TTC549 (cell line): ENCODE results near the gene CEP295NL.
"Not testable (repeated sequence)": the region's sequence is repeated elsewhere in the genome, so short reads cannot be mapped to it uniquely, and the experiment has no call there.

Source experiments
- FAIRE-seq: peaks from 2 replicates; lab custom pipeline; 2012; peaks lifted over from hg19 to GRCh38; lab: Jason Lieb, UNC

The CEP295NL gene

GRCh38 chr17:78929908-78930775 is 27.1 kb upstream of the CEP295NL start:
- FAIRE-seq: no peak

GRCh38 chr17:78925662-78926555 is 22.9 kb upstream of the CEP295NL start:
- FAIRE-seq: no peak

- FAIRE-seq: no peak
Observed at GRCh38 chr17:78925234-78925633, 22.2 kb upstream of the CEP295NL start, which contains the start of gene TIMP2. Gene TIMP2, minus strand, starts transcription at chr17:78925387. Its CDS starts 299 bp downstream, at chr17:78925088.

DNA sequence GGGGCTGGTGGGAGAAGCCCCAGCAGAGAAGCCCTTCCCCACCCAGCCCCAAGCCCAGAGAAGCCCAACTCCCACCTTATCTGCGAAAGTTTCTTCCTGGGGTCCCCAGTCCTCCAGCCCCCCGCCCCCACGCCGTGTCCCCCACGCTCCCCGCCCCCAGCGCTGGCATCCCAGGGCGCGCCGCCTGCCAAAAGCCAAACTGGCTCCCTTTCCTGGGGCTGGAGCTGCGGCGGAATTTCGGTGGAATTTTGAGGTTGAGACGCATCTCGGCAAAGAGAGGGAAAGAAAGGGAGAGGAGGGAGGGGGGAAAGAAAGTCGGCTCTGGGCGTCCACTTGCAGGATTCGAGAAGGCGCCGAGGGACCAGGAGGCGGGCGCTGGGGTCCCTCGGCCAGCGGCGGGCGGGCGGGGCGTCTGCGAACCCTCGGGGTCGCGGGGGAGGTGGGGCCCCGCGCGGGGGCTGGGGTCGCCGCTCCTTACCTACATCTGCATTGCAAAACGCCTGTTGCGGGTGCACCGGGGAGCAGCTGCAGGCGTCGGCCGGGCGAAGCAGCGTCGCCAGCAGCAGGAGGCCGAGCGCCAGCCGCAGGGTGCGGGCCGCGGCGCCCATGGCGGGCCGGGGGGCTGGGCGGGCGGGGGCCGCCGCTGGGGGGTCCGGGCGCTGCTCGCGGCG is 21.6 kb upstream of the CEP295NL start:
- FAIRE-seq: no peak

DNA sequence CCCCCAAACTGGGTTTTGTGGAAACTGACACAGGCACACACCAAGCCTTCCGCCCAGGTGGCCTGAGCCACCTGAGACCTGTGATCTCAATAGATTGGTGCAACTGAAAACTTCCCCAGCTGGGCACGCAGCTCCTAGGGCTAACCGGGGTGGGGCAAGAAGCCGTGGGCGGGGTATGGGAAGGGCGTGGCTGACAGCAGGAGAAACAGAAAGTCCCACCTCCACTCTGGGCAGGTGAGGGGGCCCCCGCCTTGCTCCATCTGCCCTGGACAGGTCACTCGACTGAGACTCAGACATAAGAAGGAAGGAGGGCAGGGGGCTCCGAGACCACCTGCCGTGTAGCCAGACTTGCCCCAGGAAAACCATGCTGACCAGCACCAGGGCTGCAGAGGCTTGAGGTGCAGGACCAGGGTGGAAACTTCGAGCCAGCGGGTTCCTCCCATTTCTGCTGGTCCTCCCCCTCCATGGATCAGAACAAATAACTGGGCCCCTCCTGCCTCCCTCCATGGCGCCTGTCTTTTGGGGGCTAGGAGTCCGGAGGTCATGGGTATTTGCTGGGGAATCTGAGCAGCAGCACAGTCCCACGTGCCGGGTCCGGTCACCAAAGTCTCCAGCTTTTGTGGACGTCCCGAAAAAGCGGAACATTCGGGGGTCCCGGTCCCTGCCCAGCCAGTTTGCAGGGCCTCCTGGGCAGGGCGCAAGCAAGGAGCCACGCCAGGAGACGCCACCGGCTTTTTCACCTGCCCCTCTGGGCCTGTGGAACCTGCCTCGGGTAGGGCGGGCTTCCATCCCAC is 20.9 kb upstream of the CEP295NL start:
- no peak for FAIRE-seq

DNA sequence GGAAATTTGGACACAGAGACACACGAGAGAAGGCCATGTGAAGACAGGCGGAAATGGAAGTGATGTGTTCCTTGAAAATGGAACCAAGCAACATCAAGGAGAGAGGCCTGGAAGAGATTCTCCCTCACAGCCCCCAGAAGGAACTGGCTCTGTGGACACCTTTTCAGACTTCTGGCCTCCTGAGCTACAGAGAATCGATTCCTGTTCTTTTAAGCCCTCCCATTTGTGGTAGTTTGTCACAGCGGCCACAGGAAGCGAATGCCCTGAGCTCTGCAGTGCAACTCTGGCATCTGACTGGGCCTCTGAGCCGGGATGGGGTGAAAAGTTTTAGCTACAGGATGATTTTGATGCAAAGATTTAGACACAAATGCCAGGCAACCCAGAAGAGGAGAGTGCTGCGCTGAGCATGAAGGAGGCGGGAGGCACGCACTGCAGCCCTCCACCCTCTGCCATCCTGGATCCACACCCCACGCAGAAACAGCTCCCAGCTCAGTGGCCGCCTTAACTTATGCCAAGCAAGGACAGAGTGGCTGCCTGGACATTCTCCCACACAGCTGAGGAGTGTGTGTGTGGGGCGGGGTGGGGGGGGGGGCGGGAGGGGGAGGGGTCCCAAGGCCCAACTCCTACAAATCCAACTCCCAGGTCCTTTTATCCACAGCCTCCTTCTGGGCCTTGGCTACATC is 20.0 kb upstream of the CEP295NL start:
- no peak for FAIRE-seq

DNA sequence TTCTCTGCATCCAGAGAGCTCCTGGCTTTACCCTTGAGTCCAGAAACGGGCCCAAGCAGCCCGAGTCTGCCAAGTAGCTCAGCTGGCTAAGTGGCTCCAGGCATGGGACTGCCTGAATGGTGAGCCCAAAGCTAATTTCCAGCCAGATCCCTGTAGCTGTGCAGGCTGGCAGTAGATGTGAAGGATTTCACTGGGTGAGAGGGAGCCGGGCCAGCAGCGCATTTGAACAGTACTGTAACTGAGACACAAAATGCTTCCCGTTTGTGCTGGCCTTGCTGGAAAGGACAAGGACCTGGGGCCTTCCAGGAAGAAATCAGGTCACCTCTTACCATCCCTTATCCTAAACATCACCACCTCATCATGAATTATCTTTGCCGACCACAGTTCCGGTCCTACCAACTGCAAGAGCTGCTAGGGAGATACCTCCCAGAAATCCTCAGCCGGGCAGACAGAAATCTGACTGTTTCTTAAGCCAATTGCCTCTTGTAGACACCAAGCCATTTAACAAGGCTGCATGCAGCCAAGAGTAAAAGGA is 18.5 kb upstream of the CEP295NL start:
- no peak for FAIRE-seq

GRCh38 chr17:78920528-78920927 is 17.5 kb upstream of the CEP295NL start:
- FAIRE-seq: no peak

GRCh38 chr17:78919861-78920450 is 17.0 kb upstream of the CEP295NL start:
- FAIRE-seq: no peak

DNA sequence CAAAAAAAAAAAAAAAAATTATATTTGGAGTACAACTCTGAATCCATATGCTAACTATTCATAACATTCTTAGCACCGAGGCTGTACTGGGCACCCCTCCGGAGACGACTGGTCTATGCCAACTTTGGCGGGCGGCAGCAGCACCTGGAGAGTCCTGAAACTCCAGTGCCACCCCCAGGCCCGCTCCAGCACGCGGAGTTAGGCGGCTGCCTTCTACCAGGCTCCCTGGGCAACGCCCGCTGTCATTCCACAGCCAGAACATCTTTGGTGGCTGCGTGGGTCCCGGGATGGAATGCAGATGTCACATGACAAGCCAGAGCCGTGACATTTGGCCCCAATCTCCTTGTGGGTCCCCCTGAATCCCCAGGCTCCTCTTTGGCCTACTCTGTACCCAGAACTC is 16.0 kb upstream of the CEP295NL start:
- FAIRE-seq: no peak

DNA sequence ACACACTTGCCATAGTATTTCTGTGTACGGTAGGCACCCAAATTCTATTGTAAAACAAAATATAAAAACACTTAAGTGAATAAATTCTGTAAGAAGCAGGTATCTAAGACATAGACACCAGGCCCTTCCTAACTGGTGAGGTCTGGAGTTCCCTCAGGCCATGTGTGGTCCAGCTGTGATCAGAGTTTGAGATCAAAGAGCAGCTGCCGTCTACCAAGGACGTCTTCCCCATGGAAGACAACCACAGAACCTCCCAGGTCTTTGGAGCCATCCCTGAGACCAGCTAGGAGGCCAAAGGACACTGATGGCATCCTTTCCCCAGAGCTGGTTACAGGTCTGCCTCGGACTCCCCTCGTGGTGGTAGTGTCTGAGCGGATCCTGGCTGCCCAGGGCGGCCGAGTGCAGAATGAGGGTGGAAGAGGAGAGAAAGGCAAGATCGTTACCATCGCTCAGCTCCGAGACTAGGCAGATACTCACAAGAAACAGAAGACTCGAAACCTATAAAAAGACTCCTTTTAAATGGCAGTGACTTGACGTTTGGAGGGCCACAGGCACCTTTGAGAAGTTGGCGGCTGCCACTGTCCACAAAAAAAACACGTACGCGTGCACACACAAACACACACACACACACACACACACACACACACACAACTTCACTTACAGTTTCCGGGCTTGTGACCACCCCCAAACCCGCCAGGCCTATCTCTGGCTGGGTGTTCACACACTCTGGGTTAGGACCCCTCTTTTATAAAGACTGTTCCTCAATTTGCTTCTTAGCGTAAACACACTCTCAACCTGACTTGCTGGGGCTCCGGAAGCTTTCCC is 14.7 kb upstream of the CEP295NL start:
- no peak for FAIRE-seq

DNA sequence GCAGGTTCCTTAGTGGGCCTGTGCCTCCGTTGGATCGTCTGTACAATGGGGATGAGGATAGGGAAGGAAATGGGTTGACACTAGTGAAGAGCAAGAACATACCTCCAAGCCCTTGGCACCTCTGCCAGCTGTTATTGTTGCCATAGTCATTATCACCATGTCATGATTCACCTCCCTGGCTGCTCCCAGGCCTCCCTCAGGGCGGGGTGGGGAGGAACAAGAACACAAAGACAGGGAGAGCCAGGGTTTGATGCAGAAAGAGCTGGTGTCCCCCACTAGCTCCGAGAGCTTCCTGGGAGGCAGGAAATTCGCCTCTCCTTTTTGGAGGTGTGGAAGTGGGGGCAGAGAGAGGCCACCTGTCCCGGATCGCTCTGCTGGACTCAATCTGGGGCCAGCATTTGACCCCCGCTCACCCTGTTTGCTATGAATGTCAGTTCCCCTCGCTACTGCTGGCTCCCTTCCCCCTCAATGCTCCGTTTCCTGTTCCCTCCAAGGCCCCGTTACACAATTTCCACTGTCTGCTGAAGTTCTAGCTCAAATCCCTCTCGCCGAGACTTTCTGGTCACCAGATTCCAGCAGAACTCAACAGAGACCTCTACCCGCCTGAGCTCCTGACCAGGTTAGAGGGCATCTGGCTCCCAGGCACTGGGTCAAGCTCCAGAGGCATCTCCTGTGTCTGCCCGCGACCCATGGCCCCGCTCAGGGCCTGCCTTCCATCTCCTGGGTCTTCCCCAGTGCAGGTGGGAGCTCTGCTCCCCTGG is 13.1 kb upstream of the CEP295NL start:
- no peak for FAIRE-seq

- no peak for FAIRE-seq
Observed at GRCh38 chr17:78913115-78913514, 10.1 kb upstream of the CEP295NL start.

DNA sequence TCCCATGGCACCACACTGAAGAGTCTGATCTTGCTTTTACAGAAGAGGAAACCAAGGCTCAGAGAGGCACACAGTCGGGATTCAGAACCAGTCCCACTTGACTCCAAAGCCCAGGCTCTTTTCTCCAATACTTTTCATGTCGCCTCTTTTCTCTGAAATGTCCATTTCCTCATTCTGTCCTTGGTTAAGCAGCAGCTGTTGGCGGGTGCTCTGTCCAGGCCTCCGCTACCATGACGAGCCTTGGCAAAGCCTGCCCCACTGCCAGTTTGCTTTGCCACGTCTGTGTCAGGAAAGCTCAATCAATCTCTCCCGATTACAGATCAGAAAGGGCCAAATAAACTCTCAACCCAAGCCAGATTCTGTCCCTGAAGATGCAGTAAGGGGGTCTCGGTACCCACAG is 9.1 kb upstream of the CEP295NL start:
- no peak for FAIRE-seq

DNA sequence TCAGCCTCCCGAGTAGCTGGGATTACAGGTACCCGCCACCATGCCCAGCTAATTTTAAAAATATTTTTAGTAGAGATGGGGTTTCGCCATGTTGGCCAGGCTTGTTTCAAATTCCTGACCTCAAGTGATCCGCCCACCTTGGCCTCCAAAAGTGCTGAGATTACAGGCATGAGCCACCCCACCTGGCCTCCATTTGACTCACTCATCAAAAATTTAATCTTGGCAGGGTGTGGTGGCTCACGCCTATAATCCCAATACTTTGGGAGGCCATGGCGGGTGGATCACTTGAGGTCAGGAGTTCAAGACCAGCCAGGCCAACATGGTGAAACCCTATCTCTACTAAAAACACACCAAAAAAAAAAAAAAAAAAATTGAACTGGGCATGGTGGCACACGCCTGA is 8.5 kb upstream of the CEP295NL start:
- FAIRE-seq: not testable (repeated sequence)

DNA sequence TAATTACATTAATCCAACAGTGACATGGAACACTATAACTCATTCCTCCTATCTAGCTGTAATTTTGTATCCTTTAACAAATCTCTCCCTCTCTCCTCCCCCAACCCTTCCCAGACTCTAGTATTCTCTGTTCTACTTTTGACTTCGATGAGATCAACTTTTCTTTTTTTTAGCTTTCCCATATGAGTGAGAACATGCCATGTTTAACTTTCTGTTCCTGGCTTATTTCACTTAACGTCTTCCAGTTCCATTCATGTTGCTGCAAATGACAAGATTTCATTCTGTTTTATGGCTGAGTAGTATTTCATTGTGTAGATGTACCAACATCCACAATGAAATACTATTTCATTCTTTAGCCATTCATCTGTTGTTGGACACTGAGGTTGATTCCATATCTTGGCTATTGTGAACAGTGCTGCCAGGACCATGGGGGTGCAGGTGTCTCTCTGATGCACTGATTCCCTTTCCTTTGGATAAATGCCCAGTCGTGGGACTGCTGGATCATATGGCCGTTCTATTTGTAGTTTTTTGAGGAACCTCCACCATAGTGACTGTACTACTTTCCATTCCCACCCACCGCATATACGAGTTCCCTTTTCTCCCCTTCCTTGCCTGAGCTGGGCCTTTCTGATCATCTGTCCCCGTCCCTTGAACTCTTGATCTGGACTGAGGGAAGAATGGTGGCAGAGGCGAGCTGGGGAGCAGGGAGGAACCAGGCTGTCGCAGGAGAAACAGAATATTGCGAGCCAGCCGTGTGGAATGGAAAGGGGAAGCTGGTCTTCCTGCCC is 7.7 kb upstream of the CEP295NL start:
- FAIRE-seq: no peak

DNA sequence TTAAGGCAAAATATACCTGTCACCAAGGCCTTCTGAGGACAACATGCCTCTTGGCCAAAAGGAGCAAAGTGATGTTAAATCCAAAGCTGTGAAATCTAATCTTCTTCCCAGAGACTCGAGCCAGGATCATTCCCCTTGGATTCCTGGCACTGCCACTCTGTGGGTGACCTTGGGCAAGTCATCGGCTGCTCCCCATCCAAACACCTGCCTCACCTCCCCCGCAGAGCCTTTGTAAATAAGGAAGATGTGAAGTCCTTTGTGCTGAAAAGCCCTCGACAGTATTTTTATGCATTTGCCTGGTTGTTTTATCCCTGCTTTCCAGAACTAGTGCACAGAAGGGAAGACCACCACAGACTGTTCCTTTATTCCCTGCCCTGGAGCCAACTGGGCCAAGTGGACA is 5.4 kb upstream of the CEP295NL start:
- FAIRE-seq: no peak

GRCh38 chr17:78905541-78905940 is 2.5 kb upstream of the CEP295NL start:
- no peak for FAIRE-seq
